ENCODE data around the gene SLC23A2.

DNA sequence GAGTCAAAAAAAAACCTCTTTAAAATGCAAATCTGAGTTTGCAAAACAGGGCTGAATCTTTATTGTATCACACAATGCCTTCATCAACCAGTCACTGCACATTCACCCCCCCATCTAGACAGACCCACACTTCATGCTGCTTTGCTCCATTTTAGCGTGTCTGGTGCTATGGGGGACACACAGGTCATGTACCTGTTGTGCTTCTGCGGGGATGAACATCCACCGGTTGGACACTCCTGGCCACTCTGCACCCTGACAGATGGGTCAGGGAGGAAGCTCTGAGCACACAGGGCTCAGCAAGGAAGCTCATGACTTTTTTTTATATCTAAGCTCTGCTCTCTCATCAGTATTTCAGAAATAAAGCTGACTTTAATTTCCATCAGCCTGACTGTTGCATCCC, 143.3 kb downstream of the SLC23A2 start:
- TF ChIP-seq TAF1 (IDR thresholded peaks at IDR 0.05; ENCODE audit: borderline replicate concordance, insufficient read depth, low read length) = no peak
- no peak for TF ChIP-seq SIN3A (IDR thresholded peaks at IDR 0.05; ENCODE audit: borderline replicate concordance, insufficient read depth, low read length)
- TF ChIP-seq POLR2AphosphoS5 (IDR thresholded peaks at IDR 0.05; ENCODE audit: low read depth, low read length) = no peak
- TF ChIP-seq, protein P1, sequence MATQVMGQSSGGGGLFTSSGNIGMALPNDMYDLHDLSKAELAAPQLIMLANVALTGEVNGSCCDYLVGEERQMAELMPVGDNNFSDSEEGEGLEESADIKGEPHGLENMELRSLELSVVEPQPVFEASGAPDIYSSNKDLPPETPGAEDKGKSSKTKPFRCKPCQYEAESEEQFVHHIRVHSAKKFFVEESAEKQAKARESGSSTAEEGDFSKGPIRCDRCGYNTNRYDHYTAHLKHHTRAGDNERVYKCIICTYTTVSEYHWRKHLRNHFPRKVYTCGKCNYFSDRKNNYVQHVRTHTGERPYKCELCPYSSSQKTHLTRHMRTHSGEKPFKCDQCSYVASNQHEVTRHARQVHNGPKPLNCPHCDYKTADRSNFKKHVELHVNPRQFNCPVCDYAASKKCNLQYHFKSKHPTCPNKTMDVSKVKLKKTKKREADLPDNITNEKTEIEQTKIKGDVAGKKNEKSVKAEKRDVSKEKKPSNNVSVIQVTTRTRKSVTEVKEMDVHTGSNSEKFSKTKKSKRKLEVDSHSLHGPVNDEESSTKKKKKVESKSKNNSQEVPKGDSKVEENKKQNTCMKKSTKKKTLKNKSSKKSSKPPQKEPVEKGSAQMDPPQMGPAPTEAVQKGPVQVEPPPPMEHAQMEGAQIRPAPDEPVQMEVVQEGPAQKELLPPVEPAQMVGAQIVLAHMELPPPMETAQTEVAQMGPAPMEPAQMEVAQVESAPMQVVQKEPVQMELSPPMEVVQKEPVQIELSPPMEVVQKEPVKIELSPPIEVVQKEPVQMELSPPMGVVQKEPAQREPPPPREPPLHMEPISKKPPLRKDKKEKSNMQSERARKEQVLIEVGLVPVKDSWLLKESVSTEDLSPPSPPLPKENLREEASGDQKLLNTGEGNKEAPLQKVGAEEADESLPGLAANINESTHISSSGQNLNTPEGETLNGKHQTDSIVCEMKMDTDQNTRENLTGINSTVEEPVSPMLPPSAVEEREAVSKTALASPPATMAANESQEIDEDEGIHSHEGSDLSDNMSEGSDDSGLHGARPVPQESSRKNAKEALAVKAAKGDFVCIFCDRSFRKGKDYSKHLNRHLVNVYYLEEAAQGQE (IDR thresholded peaks at IDR 0.05; ENCODE audit: insufficient read depth in 1 of 2, low read depth in 2 of 2, low read length in 2 of 2) = no peak
- TF ChIP-seq FOXP2 (optimal IDR thresholded peaks at IDR 0.05; ENCODE audit: borderline replicate concordance, extremely low read depth, extremely low read length, insufficient read depth) = no peak

All from PFSK-1 (cell line).